ENCODE data around the gene PRPSAP1. TPM values are rescaled to one million over a fixed set of nuclear protein-coding genes. Genes with fewer than 3 reads are reported as not detected.

Gene PRPSAP1
- total RNA-seq, 1 experiment from 2014 or later: 42.6 TPM

DNA sequence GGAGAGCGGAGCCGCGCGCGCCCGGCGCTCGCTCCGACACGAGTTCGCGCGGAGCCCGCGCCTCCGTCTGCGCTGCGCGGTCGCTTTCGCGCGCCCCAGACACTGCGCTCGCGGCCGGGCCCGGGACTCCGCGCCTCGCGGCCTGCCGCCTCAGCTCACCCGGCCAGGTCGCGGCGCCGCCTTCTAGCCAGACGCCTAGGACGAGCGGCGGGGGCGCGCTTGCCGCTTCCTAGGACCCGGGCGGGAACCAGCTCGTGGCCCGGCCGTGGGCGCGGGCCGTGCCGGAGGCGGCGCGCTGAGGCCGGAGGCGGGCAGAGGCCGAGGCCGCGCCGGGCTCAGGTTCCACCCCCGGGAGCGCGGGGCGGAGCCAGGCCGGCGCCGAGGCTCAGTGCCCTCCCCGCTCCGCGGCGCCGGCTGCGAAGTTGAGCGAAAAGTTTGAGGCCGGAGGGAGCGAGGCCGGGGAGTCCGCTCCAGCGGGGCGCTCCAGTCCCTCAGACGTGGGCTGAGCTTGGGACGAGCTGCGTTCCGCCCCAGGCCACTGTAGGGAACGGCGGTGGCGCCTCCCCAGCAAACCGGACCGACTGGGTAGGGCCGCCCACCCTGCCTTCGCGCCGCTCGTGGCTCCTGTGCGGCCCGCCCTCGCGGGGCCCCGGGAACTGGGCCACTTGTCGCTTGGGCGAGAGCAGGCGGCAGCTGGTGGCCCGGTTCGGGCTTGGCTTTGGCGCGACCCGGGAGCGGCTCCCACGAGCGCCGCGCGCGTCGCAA lies 30.7 kb upstream of the PRPSAP1 start, which contains the start of gene SPHK1:
Gene SPHK1, plus strand, starts transcription at position 388 of the 765 bp plus-strand sequence. CDS start 1,036 bp downstream, outside the sequence.
- DNase-seq: peak; percentile 78
- intact Hi-C loops (cut with micrococcal nuclease; ENCODE audit: unreplicated experiment): no loop called here
- no TSS peak for BruUV-seq (replicated peaks)
- CTCF ChIA-PET: interaction anchor here (1.0 to 2.6 kb wide), 6 partner anchors 14 to 74 kb away, joined by 3 to 11 read pairs (median 6); no protein-coding TSS in a partner anchor
- Mint-ChIP-seq H3K27ac (ENCODE audit: unreplicated experiment) (no peak within 1 kb of the TSS), H3K9me3 (ENCODE audit: low read depth, unreplicated experiment) (no peaks in the 10 kb centered on the region), H3K27me3 (ENCODE audit: unreplicated experiment) (peaks cover 14% of the 10 kb centered on the region), H3K4me3 (ENCODE audit: low read depth, unreplicated experiment) (peak within 1 kb of the TSS; percentile 71), H3K36me3 (ENCODE audit: insufficient read depth, unreplicated experiment) (peaks cover 26% of the 10 kb centered on the region), H3K4me1 (ENCODE audit: low read depth, unreplicated experiment) (no peaks in the 10 kb centered on the region)
- TF ChIP-seq, protein P1, sequence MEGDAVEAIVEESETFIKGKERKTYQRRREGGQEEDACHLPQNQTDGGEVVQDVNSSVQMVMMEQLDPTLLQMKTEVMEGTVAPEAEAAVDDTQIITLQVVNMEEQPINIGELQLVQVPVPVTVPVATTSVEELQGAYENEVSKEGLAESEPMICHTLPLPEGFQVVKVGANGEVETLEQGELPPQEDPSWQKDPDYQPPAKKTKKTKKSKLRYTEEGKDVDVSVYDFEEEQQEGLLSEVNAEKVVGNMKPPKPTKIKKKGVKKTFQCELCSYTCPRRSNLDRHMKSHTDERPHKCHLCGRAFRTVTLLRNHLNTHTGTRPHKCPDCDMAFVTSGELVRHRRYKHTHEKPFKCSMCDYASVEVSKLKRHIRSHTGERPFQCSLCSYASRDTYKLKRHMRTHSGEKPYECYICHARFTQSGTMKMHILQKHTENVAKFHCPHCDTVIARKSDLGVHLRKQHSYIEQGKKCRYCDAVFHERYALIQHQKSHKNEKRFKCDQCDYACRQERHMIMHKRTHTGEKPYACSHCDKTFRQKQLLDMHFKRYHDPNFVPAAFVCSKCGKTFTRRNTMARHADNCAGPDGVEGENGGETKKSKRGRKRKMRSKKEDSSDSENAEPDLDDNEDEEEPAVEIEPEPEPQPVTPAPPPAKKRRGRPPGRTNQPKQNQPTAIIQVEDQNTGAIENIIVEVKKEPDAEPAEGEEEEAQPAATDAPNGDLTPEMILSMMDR (IDR thresholded peaks at IDR 0.05; ENCODE audit: unreplicated experiment): no peak

DNA sequence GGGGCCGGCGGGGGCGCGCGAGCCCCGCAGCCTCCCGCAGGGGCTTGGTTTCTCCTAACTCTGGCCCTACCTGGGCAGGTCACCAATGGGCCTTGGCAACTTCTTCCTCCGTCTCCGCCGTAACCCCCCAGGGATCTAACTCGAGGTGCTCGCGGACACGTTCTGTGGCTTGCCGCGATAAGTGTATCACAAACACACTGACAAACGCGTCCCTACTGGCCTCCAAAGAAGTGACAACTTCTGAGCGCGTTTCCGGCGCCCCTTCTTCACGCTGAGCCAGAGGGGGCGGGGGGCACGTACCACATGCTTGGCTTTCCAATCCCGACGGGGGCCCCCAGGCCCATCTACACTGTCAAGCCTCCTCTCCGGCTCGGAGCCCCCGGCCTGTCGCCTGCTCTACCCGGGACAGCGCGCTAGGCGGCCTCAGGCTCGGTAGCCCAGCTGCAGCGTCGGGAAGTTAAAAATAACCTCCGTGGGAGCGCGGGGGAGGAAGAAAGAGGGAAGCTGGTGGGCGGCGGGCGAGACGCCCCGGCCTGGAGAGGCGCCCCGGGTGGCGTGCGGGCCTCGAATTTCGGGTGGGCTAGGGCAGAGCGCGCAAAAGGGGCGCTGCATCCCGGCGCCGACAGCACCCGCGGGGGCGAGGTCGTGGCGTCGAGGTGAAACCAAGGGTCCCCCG lies 30.0 kb upstream of the PRPSAP1 start:
- H3K4me1 Mint-ChIP-seq (ENCODE audit: low read depth, unreplicated experiment): no peaks in the 10 kb centered on the region
- CTCF ChIA-PET: interaction anchor here (1.0 kb wide), 1 partner anchor 28 kb away, joined by 3 read pairs; no protein-coding TSS in a partner anchor
- no TSS peak for BruUV-seq (replicated peaks)
- no peak overlapping the region for H3K27ac Mint-ChIP-seq (ENCODE audit: unreplicated experiment)
- no peaks in the 10 kb centered on the region for H3K9me3 Mint-ChIP-seq (ENCODE audit: low read depth, unreplicated experiment)
- peaks cover 20% of the 10 kb centered on the region for H3K36me3 Mint-ChIP-seq (ENCODE audit: insufficient read depth, unreplicated experiment)
- TF ChIP-seq, protein P1 (IDR thresholded peaks at IDR 0.05; ENCODE audit: unreplicated experiment): peak; percentile 29
- H3K4me3 Mint-ChIP-seq (ENCODE audit: low read depth, unreplicated experiment): peak overlapping the region; percentile 71
- peak; percentile 37 for DNase-seq
- H3K27me3 Mint-ChIP-seq (ENCODE audit: unreplicated experiment): peaks cover 19% of the 10 kb centered on the region
- intact Hi-C loops (cut with micrococcal nuclease; ENCODE audit: unreplicated experiment): no loop called here

DNA sequence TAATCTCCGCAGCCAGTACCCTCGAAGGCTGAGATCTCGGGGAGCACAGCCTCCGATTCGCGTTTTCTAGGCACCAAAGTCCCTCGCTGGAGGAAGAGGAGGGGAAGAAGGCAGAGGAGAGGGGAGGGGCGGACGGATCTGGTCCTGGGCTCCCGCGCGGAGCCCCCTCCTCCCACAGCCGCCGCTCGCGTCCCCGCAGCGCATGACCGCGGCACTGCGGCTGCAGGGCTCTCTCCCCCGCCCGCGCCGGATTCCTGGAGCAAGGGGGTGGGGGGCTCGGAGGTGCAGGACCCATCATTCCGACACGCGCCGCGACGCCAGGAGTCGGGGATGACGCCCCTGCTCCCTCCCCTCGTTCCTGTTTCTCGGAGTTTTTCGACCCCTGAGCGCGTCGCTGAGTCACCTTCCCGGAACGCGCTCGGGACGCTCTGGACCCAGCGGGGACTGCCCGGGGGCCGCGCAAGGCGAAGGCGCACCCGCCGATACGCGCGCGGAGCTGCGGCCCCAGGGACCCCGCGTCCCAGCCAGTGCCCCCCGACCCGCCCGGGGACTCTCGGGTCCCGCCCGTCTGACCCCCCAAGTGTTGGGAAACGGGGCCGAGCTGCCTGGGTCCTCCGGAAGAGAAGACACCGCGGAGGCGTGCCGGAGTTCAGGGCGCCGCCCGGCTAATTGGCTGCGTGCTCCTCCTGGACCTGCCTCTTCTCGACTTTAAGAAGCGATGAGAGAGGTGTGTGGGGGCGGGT lies 29.3 kb upstream of the PRPSAP1 start:
- intact Hi-C loops (cut with micrococcal nuclease; ENCODE audit: unreplicated experiment): no loop called here
- Mint-ChIP-seq H3K27me3 (ENCODE audit: unreplicated experiment) (peaks cover 19% of the 10 kb centered on the region), H3K27ac (ENCODE audit: unreplicated experiment) (no peak overlapping the region), H3K9me3 (ENCODE audit: low read depth, unreplicated experiment) (no peaks in the 10 kb centered on the region), H3K36me3 (ENCODE audit: insufficient read depth, unreplicated experiment) (peaks cover 20% of the 10 kb centered on the region), H3K4me1 (ENCODE audit: low read depth, unreplicated experiment) (no peaks in the 10 kb centered on the region), H3K4me3 (ENCODE audit: low read depth, unreplicated experiment) (peak overlapping the region; percentile 71)
- DNase-seq: peak; percentile 33
- no TSS peak for BruUV-seq (replicated peaks)
- TF ChIP-seq, protein P1 (IDR thresholded peaks at IDR 0.05; ENCODE audit: unreplicated experiment): no peak
- CTCF ChIA-PET: no interaction called here

DNA sequence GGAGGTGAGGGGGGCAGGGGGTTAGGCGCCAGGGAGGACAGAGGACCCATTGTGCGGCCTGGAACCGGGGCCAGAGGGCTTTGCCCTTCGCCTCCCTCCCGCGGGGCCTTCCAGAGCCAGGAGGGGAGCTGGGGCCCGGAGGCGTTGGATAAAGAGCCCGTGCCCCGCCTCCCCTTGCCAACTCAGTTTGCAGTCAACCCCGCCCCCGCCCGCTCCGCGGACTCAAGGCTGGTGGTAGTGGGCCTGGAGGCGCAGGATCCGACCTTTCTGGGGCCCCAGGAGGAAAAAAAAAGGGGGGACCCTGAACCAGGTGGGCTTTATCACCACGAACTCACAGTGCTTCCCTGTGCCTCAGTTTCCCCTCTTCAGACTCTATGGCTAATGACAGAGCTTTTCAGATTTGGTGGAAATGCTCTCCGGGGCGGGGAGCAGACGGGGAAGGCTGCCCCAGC lies 28.7 kb upstream of the PRPSAP1 start:
- peak overlapping the region; percentile 71 for H3K4me3 Mint-ChIP-seq (ENCODE audit: low read depth, unreplicated experiment)
- H3K9me3 Mint-ChIP-seq (ENCODE audit: low read depth, unreplicated experiment): no peaks in the 10 kb centered on the region
- H3K27me3 Mint-ChIP-seq (ENCODE audit: unreplicated experiment): peaks cover 19% of the 10 kb centered on the region
- H3K36me3 Mint-ChIP-seq (ENCODE audit: insufficient read depth, unreplicated experiment): peaks cover 20% of the 10 kb centered on the region
- intact Hi-C loops (cut with micrococcal nuclease; ENCODE audit: unreplicated experiment): no loop called here
- TF ChIP-seq, protein P1 (IDR thresholded peaks at IDR 0.05; ENCODE audit: unreplicated experiment): no peak
- BruUV-seq (replicated peaks): no TSS peak
- H3K4me1 Mint-ChIP-seq (ENCODE audit: low read depth, unreplicated experiment): no peaks in the 10 kb centered on the region
- CTCF ChIA-PET: no interaction called here
- DNase-seq: no peak
- no peak overlapping the region for H3K27ac Mint-ChIP-seq (ENCODE audit: unreplicated experiment)
